22Rv1 (cell line): Measurements from ENCODE around the gene KCNK10.

Experiments used
- H3K27ac ChIP-seq: fragments of 450-650 bp; 2 replicates; pipeline ENCODE4 v1.5.1; 2017
- CTCF ChIP-seq: fragments of 450-650 bp; IDR thresholded peaks from 2 replicates; pipeline ENCODE4 v1.5.1; 2017; ENCODE audit warnings: mild to moderate bottlenecking
- ZFX ChIP-seq: fragments of 450-650 bp; IDR thresholded peaks from 2 replicates; pipeline ENCODE4 v1.6.1; 2017; ENCODE audit warnings: antibody characterized with exemption, borderline replicate concordance

KCNK10 gene

GRCh38 chr14:88289996-88290395, 33.1 kb downstream of the KCNK10 start:
- TF ChIP-seq ZFX (no peak), CTCF (no peak)

GRCh38 chr14:88289234-88289633, 33.8 kb downstream of the KCNK10 start:
- H3K27ac ChIP-seq: no peak overlapping the region
- TF ChIP-seq ZFX (no peak), CTCF (no peak)

More at GRCh38 chr14:88289996-88290395, 33.1 kb downstream of the KCNK10 start:
- H3K27ac ChIP-seq: no peak overlapping the region

- TF ChIP-seq ZFX: no peak
- no peak for TF ChIP-seq CTCF
- H3K27ac ChIP-seq: no peak overlapping the region
Measured at GRCh38 chr14:88286309-88286708, 36.8 kb downstream of the KCNK10 start.

GRCh38 chr14:88281447-88281846, 41.6 kb downstream of the KCNK10 start:
- no peak overlapping the region for H3K27ac ChIP-seq
- no peak for TF ChIP-seq CTCF
- TF ChIP-seq ZFX: no peak

GRCh38 chr14:88276923-88277596, 46.0 kb downstream of the KCNK10 start:
- TF ChIP-seq CTCF (no peak), ZFX (no peak)
- H3K27ac ChIP-seq: no peak overlapping the region

- H3K27ac ChIP-seq: no peak overlapping the region
- TF ChIP-seq ZFX (no peak), CTCF (no peak)
Measured at GRCh38 chr14:88272390-88273269, 50.4 kb downstream of the KCNK10 start.

- TF ChIP-seq ZFX (no peak), CTCF (no peak)
- no peak overlapping the region for H3K27ac ChIP-seq
Measured at GRCh38 chr14:88271205-88271604, 51.9 kb downstream of the KCNK10 start.
